KMS-11 (cell line): ENCODE data around the gene SYPL2.
"Not testable (repeated sequence)": the region's sequence is repeated elsewhere in the genome, so short reads cannot be mapped to it uniquely, and the experiment has no call there.

Experiments
- H2AFZ ChIP-seq: fragments of 200-600 bp; sonication (generic); 2 replicates; pipeline ENCODE4 v1.6.1; 2016; ENCODE audit warnings: antibody characterized with exemption, mixed run types, low read depth
- H3K27ac ChIP-seq: fragments of 200-600 bp; sonication (generic); 2 replicates; pipeline ENCODE4 v1.6.1; 2016; ENCODE audit warnings: mild to moderate bottlenecking, mixed run types
- H3K27me3 ChIP-seq: fragments of 200-600 bp; sonication (generic); 2 replicates; pipeline ENCODE4 v1.6.1; 2017; ENCODE audit warnings: mild to moderate bottlenecking, low read depth, mixed run types, moderate library complexity; ENCODE audit not compliant: insufficient read depth
- H3K36me3 ChIP-seq: fragments of 200-600 bp; sonication (generic); 2 replicates; pipeline ENCODE4 v1.6.1; 2017; ENCODE audit warnings: mild to moderate bottlenecking, mixed run types; ENCODE audit not compliant: insufficient read depth
- H3K4me1 ChIP-seq: fragments of 200-600 bp; sonication (generic); 2 replicates; pipeline ENCODE4 v1.6.1; 2016; ENCODE audit warnings: mild to moderate bottlenecking, low read depth, mixed run types; ENCODE audit not compliant: poor library complexity, severe bottlenecking
- H3K4me2 ChIP-seq: fragments of 200-600 bp; sonication (generic); 2 replicates; pipeline ENCODE4 v1.7.0; 2016; ENCODE audit warnings: mild to moderate bottlenecking, mixed run types
- H3K4me3 ChIP-seq: fragments of 200-600 bp; sonication (generic); IDR thresholded peaks from 2 replicates; pipeline ENCODE4 v1.6.1; 2017; ENCODE audit warnings: low read depth, low read length, mixed read lengths; ENCODE audit not compliant: insufficient read depth
- H3K79me2 ChIP-seq: fragments of 200-600 bp; sonication (generic); 2 replicates; pipeline ENCODE4 v1.6.1; 2016; ENCODE audit warnings: low read depth, mixed run types; ENCODE audit not compliant: insufficient read depth
- H3K9ac ChIP-seq: fragments of 200-600 bp; sonication (generic); 2 replicates; pipeline ENCODE4 v1.6.1; 2016; ENCODE audit warnings: mild to moderate bottlenecking, mixed run types
- H4K20me1 ChIP-seq: fragments of 200-600 bp; sonication (generic); 2 replicates; pipeline ENCODE4 v1.6.1; 2016; ENCODE audit warnings: mild to moderate bottlenecking, mixed run types; ENCODE audit not compliant: insufficient read depth
- CTCF ChIP-seq: fragments of 200-600 bp; sonication (generic); conservative IDR thresholded peaks from 2 replicates; pipeline ENCODE4 v1.6.1; 2017; ENCODE audit warnings: low read depth, mild to moderate bottlenecking, antibody characterized with exemption, low read length, moderate library complexity, mixed read lengths

SYPL2 gene

GRCh38 chr1:109470245-109470644, 3.9 kb downstream of the SYPL2 start:
- no peak for TF ChIP-seq CTCF
- Histone ChIP-seq H3K4me2 (no peak overlapping the region), H3K4me3 (no peak overlapping the region), H3K27me3 (peaks cover 40% of the 10 kb centered on the region; the same call in 1 of the 2 replicates), H2AFZ (no peak overlapping the region), H3K9ac (no peak overlapping the region), H3K4me1 (no peaks in the 10 kb centered on the region), H4K20me1 (no peaks in the 10 kb centered on the region), H3K36me3 (no peaks in the 10 kb centered on the region), H3K79me2 (no peaks in the 10 kb centered on the region), H3K27ac (no peak overlapping the region)

DNA sequence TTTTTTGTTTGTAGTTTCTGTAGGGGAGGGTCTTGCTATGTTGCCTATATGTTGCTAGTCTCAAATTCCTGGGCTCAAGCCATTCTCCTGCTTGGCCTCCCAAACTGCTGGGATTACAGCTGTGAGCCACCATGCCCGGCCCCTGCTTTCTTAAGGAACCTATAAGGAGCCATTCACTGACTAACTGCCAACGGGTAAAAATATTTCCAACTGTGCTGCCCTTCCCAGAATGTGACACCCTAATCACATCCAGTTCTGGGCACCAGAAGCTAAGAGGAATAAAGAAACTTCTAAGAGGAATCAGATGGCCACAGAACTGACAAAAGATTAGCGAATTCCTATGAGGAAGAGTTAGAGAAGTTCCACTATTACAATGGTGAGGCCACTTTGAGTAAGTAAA, 6.4 kb downstream of the SYPL2 start:
- Histone ChIP-seq H3K4me1 (no peaks in the 10 kb centered on the region), H2AFZ (no peak overlapping the region), H3K9ac (no peak overlapping the region), H3K4me2 (no peak overlapping the region), H3K27ac (no peak overlapping the region), H3K36me3 (no peaks in the 10 kb centered on the region), H4K20me1 (no peaks in the 10 kb centered on the region), H3K4me3 (no peak overlapping the region), H3K79me2 (no peaks in the 10 kb centered on the region), H3K27me3 (peaks cover 44% of the 10 kb centered on the region; the same call in 1 of the 2 replicates)
- TF ChIP-seq CTCF, result no peak

DNA sequence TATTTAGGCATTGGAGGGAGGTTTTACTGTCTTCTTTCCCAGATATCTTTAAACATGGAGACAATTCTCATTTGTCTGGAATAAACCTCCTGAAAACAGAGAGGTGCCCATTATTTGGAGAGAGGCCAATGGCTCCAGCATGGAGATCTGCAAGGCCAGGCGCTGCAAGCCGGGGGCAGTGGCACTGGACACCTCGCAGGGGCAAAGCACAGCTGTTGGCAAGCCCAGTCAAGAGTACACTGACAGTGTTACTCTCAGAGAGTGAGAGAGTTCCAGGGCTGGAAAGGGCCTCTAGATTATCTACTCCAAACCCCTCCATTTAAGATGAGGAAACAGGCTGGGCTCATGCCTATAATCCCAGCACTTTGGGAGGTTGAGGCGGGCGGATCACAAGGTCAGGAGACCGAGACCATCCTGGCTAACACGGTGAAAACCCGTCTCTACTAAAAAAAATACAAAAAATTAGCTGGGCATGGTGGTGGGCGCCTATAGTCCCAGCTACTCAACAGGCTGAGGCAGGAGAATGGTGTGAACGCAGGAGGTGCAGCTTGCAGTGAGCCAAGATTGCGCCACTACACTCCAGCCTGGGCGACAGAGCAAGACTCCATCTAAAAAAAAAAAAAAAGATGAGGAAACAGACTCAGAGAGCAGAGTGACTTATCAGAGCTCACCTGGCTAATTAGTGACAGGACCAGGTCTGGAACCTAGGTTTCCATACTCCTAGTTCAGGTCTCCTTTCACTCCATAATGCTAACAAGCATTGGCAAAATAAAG, 7.1 kb downstream of the SYPL2 start:
- H3K27me3 ChIP-seq, result peaks cover 44% of the 10 kb centered on the region; the same call in 1 of the 2 replicates
- not testable (repeated sequence) for H3K4me2 ChIP-seq, H3K27ac ChIP-seq, H3K36me3 ChIP-seq, H3K4me3 ChIP-seq, H3K79me2 ChIP-seq, H3K9ac ChIP-seq, H2AFZ ChIP-seq, H4K20me1 ChIP-seq, H3K4me1 ChIP-seq

GRCh38 chr1:109474697-109475096, 8.4 kb downstream of the SYPL2 start:
- Histone ChIP-seq H3K27me3 (peaks cover 38% of the 10 kb centered on the region; the same call in 1 of the 2 replicates), H3K79me2 (no peaks in the 10 kb centered on the region), H3K27ac (no peak overlapping the region), H2AFZ (no peak overlapping the region), H3K36me3 (no peaks in the 10 kb centered on the region), H3K4me1 (peaks cover 4% of the 10 kb centered on the region), H4K20me1 (no peaks in the 10 kb centered on the region), H3K4me3 (no peak overlapping the region), H3K4me2 (no peak overlapping the region), H3K9ac (no peak overlapping the region)
- no peak for TF ChIP-seq CTCF

DNA sequence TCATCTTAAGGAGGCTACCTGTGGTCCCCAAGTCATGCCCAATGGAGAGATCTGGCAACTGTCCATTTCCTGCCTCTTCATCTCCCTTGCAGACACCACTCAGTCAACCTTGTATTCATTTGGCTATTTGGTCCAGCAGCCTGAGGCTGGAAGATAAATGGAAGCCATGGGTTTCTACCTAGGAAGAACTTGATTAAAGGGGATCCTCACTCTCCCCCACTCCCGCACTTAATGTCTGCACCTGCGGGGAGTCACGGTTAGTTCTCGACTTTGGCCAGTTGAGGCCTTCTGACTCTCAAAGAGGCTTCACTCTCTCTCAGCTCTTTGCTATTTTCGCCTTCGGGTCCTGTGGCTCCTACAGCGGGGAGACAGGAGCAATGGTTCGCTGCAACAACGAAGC, 8.9 kb downstream of the SYPL2 start:
- peaks cover 4% of the 10 kb centered on the region for H3K4me1 ChIP-seq
- H3K36me3 ChIP-seq, result no peaks in the 10 kb centered on the region
- no peaks in the 10 kb centered on the region for H4K20me1 ChIP-seq
- no peak overlapping the region for H3K4me3 ChIP-seq
- no peak for TF ChIP-seq CTCF
- peaks cover 39% of the 10 kb centered on the region; the same call in 1 of the 2 replicates for H3K27me3 ChIP-seq
- H3K9ac ChIP-seq, result no peak overlapping the region
- H3K4me2 ChIP-seq, result no peak overlapping the region
- no peak overlapping the region for H2AFZ ChIP-seq
- no peak overlapping the region for H3K27ac ChIP-seq
- H3K79me2 ChIP-seq, result no peaks in the 10 kb centered on the region
